Fibroblast of pulmonary artery (primary cell): ENCODE measurements around the gene USP36.
"Not testable (repeated sequence)": the region's sequence is repeated elsewhere in the genome, so short reads cannot be mapped to it uniquely, and the experiment has no call there.

Source experiments
- DNase-seq: peaks from one replicate; pipeline ENCODE4 v3.0.0-alpha.2; 2010; ENCODE audit warnings: low read depth
- H3K4me3 ChIP-seq: replicated peaks from 2 replicates; pipeline ENCODE4 v1.5.1; 2011; ENCODE audit warnings: low read depth, mild to moderate bottlenecking, control low read depth, low read length, moderate library complexity
- CTCF ChIP-seq: IDR thresholded peaks from 2 replicates; pipeline ENCODE4 v1.5.1; 2011; ENCODE audit warnings: mild to moderate bottlenecking, control low read depth, low read length, inconsistent platforms; ENCODE audit errors: missing control alignments

USP36 gene

GRCh38 chr17:78781104-78781892 lies 59.3 kb downstream of the USP36 start:
- TF ChIP-seq CTCF = no peak
- H3K4me3 ChIP-seq = peak overlapping the region; percentile 70
- DNase-seq = peak; percentile 27

GRCh38 chr17:78780335-78780734 lies 60.3 kb downstream of the USP36 start:
- no peak overlapping the region for H3K4me3 ChIP-seq
- TF ChIP-seq CTCF = no peak
- no peak for DNase-seq

DNA sequence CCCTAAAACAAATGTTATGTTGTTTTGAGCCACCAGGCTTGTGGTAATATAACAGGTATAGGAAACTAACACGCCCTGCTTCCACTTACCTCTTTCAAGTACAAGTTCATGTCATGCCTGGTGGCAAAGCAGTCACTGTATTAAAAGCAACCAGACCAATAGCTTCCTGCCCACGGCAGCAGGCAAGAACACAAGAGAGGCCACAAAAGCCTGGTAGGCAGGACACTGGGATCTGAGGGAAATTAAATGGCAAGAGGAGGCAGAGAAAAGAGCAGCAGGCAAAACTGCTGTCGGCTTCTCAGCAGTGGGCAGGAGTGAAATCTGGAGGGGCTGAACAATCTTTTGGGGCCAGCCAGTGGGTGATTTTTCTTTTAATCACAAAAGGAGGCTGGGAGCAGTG lies 60.8 kb downstream of the USP36 start:
- DNase-seq = no peak
- H3K4me3 ChIP-seq = no peak overlapping the region
- no peak for TF ChIP-seq CTCF

DNA sequence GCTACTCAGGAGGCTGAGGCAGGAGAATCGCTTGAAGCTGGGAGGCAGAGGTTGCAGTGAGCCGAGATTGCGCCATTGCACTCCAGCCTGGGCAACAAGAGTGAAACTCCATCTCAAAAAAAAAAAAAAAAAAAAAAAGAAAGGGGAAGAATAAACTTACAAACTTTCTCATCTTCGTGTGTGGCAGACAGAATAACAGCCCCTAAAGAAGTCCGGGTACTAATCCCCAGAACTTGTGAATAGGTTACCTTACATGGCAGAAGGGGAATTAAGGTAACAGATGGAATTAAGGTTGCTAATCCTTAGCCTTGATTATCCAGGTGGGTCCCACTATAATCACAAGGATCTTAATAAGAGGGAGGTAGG lies 61.3 kb downstream of the USP36 start:
- not testable (repeated sequence) for H3K4me3 ChIP-seq, DNase-seq

- TF ChIP-seq CTCF = no peak
- DNase-seq = no peak
- no peak overlapping the region for H3K4me3 ChIP-seq
These were observed 62.7 kb downstream of the USP36 start for GRCh38 chr17:78777881-78778280.

GRCh38 chr17:78774956-78775571 lies 65.5 kb downstream of the USP36 start:
- no peak for TF ChIP-seq CTCF
- H3K4me3 ChIP-seq = no peak overlapping the region
- no peak for DNase-seq

DNA sequence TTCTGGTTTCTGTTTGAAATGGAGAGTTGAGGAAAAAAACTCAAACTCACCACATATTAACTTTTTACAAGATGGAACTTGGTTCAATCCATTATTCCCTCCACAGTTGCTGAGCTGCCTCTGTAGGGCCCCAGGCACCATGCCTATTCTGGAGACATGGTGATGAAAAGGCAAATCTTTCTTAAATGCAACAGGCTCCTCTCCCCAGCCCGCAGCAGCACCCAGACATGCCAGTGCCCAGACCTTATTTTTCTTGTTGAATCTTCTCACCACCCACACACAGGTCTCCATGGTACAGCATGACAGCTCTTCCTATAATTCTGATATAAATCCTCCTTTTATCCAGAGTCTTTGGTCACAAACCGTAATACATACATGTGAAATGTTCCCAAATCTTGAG lies 66.2 kb downstream of the USP36 start:
- no peak overlapping the region for H3K4me3 ChIP-seq
- no peak for TF ChIP-seq CTCF
- no peak for DNase-seq
